Heart left ventricle (tissue), 13 donors: ENCODE data around the gene TPP2.

ENCODE experiments used
- CTCF ChIP-seq, 12 donors: fragments of 200-600 bp; sonication (generic) in 4 of 12; IDR thresholded peaks; one replicate each; pipeline versions ENCODE4 v1.5.0 to v1.8.0; 2018 to 2022; ENCODE audit warnings: antibody characterized with exemption in 12 of 12, mild to moderate bottlenecking in 5 of 12
- POLR2A ChIP-seq, 2 donors: fragments of 450-650 bp; IDR thresholded peaks; one replicate each; pipeline ENCODE4 v1.6.1; 2017; ENCODE audit warnings: antibody characterized with exemption in 2 of 2, mild to moderate bottlenecking in 2 of 2, moderate library complexity in 2 of 2
- donor health status: ischemic (EF 13 %, LVEDD 7.1; RV severe dilation, severe dysfunction).
- donor health status: DM: no; HTN: yes; CAD: no.
- donor health status: DM: no; HTN: no; CAD: no.
- donor health status: ischemic (EF 25% LVEDD 6.9; RV normal size, moderate dysfunction).
- donor health status: ischemic (EF 25% LVEDD 5.7; RV mildly dilated, moderate dysfunction).
- donor health status: ischemic (EF 35%, LVEDD 5.7; RV mildly dilated, moderate dysfunction).
- donor health status: nonischemic (EF 11% LVEDD 7.7; RV severe dilation, severe dysfunction).
- donor health status: DM: yes; HTN: yes; CAD: no.
- donor health status: PGD.
- donor health status: ischemic (EF 29% LVEDD 5.4; RV normal size, mild dysfunction).
- donor health status: nonischemic (EF 23%, LVEDD 6.1; RV moderate dilation, normal function).

GRCh38 chr13:102693776-102694175, 97.0 kb downstream of the TPP2 start:
- TF ChIP-seq CTCF (IDR thresholded peaks at IDR 0.05) = no peak
- no peak for TF ChIP-seq POLR2A (IDR thresholded peaks at IDR 0.05)
